ENCODE data around the gene AJAP1. TPM values are rescaled to one million over a fixed set of nuclear protein-coding genes. Genes with fewer than 3 reads are reported as not detected.

AJAP1 gene
- polyA plus RNA-seq, 1 experiment = not detected

DNA sequence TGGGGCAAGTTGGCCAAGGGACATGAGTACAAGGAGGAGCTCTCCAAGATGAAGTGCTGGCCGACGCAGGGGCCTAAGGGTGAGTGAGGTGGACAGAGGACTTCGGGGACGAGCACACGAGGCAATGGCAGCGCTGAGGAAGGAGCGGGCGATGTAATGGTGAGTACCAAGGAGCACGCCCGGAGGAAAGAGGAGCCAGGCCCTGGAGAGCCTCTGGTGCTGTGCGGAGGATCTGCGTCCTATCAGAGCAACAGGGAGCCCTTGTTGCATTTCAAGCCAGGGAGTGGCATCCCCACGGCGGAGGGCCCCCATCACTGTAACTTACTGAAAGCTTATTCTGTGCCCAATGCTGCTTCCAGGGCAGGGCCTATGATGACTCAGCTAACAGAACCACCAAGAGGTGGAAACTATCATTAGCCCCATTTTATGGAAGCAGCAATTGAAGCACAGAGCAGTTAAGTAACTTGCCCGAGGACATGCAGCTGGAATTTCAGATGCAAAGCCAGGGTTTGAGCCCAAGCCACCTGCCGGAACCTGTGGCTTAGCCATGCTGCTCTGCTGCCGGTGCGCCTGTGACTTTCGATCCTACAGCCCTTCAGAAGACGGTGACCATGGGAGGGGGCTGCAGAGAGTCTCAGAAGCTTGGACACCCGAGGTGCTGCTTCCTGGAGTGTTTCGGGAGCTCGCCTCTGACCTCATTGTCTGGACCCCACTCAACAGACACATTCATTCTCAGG is 17.6 kb upstream of the AJAP1 start:
- DNase-seq (ENCODE audit: low read depth, low spot score) = no peak
- Histone ChIP-seq H3K9me3 (ENCODE audit: control insufficient read depth, insufficient read depth, low read length) (peaks cover 79% of the 10 kb centered on the region), H3K4me3 (ENCODE audit: low read depth, low read length) (no peak overlapping the region), H3K27ac (ENCODE audit: low read depth, low read length) (no peak overlapping the region), H3K27me3 (ENCODE audit: control insufficient read depth, insufficient read depth, low read length) (no peaks in the 10 kb centered on the region)
- ChIA-PET POLR2A (no interaction called here), CTCF (no interaction called here)
- TF ChIP-seq, protein P1, sequence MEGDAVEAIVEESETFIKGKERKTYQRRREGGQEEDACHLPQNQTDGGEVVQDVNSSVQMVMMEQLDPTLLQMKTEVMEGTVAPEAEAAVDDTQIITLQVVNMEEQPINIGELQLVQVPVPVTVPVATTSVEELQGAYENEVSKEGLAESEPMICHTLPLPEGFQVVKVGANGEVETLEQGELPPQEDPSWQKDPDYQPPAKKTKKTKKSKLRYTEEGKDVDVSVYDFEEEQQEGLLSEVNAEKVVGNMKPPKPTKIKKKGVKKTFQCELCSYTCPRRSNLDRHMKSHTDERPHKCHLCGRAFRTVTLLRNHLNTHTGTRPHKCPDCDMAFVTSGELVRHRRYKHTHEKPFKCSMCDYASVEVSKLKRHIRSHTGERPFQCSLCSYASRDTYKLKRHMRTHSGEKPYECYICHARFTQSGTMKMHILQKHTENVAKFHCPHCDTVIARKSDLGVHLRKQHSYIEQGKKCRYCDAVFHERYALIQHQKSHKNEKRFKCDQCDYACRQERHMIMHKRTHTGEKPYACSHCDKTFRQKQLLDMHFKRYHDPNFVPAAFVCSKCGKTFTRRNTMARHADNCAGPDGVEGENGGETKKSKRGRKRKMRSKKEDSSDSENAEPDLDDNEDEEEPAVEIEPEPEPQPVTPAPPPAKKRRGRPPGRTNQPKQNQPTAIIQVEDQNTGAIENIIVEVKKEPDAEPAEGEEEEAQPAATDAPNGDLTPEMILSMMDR (IDR thresholded peaks at IDR 0.05; ENCODE audit: low read depth, low read length) = no peak

DNA sequence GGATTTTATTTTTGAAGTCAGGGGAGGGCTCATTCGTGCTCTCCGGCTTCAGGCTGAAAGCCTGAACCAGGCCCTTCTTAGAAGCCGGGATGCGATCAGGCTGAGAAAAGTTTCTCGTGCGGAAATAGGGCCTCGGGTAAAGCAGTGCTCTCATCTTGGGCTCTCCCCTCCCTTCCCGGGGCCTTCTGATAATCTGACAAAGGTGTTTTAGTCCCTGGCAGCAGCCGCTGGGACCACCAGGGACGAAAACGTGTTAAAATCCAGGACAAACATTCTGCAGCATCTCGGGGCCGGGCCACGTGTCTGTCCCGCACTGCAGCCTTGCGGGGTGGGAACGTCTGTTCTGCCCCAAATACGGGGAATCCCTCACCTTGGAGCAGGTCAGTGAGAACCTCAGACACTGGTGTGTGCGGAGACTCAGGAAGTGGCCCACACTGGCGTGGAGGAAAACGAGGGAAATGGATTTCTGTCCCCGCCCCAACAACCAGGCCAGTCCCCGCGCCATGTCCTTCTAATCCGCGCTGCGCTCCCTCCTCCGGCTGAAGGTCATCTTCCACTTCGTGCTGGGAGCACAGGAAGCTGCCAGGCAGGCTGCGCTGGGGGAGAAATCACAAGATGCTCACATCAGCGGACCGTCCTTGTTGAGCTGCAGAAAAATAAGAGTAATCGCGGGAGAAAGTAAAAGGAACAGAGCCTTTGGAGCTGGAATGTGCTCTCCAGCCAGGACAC is 16.6 kb upstream of the AJAP1 start:
- no peak overlapping the region for H3K27ac ChIP-seq (ENCODE audit: low read depth, low read length)
- DNase-seq (ENCODE audit: low read depth, low spot score) = no peak
- POLR2A ChIA-PET = no interaction called here
- TF ChIP-seq, protein P1 (IDR thresholded peaks at IDR 0.05; ENCODE audit: low read depth, low read length) = no peak
- H3K9me3 ChIP-seq (ENCODE audit: control insufficient read depth, insufficient read depth, low read length) = peaks cover 70% of the 10 kb centered on the region
- CTCF ChIA-PET = no interaction called here
- no peaks in the 10 kb centered on the region for H3K27me3 ChIP-seq (ENCODE audit: control insufficient read depth, insufficient read depth, low read length)
- H3K4me3 ChIP-seq (ENCODE audit: low read depth, low read length) = no peak overlapping the region

DNA sequence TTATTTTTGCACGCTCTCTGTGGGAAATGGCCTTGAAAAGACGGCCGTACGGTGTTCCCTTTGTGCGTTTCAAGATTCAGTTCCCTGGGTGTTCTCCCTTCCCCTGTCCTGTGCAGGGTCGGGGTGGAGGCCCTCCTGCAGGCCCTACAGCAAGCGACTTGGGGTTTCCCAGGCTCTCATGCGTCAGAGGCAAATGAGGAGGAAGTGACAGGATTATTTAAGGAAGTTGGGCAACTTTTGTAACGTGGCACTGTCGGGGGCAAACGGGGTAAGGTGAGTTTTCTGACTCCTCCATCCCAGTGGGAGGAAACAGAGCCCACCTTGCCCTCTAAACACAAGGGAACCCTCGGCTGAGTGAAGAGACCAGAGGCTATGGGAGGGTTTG is 16.1 kb upstream of the AJAP1 start:
- DNase-seq (ENCODE audit: low read depth, low spot score) = no peak
- H3K27ac ChIP-seq (ENCODE audit: low read depth, low read length) = no peak overlapping the region
- no peak overlapping the region for H3K4me3 ChIP-seq (ENCODE audit: low read depth, low read length)
- H3K9me3 ChIP-seq (ENCODE audit: control insufficient read depth, insufficient read depth, low read length) = peaks cover 65% of the 10 kb centered on the region
- POLR2A ChIA-PET = no interaction called here
- CTCF ChIA-PET = no interaction called here
- no peaks in the 10 kb centered on the region for H3K27me3 ChIP-seq (ENCODE audit: control insufficient read depth, insufficient read depth, low read length)
- TF ChIP-seq, protein P1 (IDR thresholded peaks at IDR 0.05; ENCODE audit: low read depth, low read length) = no peak

DNA sequence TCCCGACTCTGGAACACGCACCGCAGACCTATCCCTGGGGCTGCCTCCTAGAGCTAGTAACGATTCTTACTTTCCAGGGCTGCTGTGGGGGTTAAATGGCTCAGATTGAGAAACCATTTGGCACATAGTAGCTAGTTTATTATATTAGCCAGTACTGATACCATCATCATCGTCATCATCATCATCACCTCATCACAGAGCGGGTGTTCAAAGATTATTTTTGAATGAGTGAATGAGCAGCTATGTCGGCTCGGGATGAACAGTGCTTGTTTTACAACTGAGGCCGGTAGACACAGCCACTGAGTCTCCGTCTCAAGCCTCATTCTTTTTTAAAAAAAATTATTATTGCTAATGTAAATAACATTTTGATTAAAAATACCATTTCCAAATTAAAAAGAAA is 13.5 kb upstream of the AJAP1 start:
- no peak overlapping the region for H3K27ac ChIP-seq (ENCODE audit: low read depth, low read length)
- no peak for DNase-seq (ENCODE audit: low read depth, low spot score)
- H3K27me3 ChIP-seq (ENCODE audit: control insufficient read depth, insufficient read depth, low read length) = no peaks in the 10 kb centered on the region
- CTCF ChIA-PET = no interaction called here
- TF ChIP-seq, protein P1 (IDR thresholded peaks at IDR 0.05; ENCODE audit: low read depth, low read length) = no peak
- POLR2A ChIA-PET = no interaction called here
- H3K4me3 ChIP-seq (ENCODE audit: low read depth, low read length) = no peak overlapping the region
- H3K9me3 ChIP-seq (ENCODE audit: control insufficient read depth, insufficient read depth, low read length) = peaks cover 39% of the 10 kb centered on the region

DNA sequence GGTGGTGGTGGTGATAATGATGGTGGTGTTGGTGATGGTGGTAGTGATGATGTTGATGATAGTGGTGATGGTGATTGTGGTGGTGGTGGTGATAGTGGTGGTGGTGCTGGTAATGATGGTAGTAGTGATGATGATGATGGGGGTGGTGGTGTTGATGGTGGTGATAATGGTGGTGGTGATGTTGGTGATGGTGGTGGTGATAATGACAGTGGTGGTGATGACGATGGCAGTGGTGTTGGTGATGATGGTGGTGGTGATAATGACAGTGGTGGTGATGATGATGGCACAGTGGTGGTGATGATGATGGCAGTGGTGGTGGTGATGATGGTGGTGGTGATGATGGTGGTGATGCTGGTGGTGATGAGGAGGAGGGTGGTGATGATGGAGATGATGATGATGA is 7.0 kb upstream of the AJAP1 start:
- POLR2A ChIA-PET = no interaction called here

More for the DNA sequence above, 7.0 kb upstream of the AJAP1 start:
- no peaks in the 10 kb centered on the region for H3K27me3 ChIP-seq (ENCODE audit: control insufficient read depth, insufficient read depth, low read length)
- DNase-seq (ENCODE audit: low read depth, low spot score) = no peak
- H3K27ac ChIP-seq (ENCODE audit: low read depth, low read length) = no peak overlapping the region
- peaks cover 14% of the 10 kb centered on the region for H3K9me3 ChIP-seq (ENCODE audit: control insufficient read depth, insufficient read depth, low read length)
- TF ChIP-seq, protein P1 (IDR thresholded peaks at IDR 0.05; ENCODE audit: low read depth, low read length) = no peak
- no peak overlapping the region for H3K4me3 ChIP-seq (ENCODE audit: low read depth, low read length)
- CTCF ChIA-PET = no interaction called here
